ENCODE results near the gene ZNF518B.

The ZNF518B gene, protein sequence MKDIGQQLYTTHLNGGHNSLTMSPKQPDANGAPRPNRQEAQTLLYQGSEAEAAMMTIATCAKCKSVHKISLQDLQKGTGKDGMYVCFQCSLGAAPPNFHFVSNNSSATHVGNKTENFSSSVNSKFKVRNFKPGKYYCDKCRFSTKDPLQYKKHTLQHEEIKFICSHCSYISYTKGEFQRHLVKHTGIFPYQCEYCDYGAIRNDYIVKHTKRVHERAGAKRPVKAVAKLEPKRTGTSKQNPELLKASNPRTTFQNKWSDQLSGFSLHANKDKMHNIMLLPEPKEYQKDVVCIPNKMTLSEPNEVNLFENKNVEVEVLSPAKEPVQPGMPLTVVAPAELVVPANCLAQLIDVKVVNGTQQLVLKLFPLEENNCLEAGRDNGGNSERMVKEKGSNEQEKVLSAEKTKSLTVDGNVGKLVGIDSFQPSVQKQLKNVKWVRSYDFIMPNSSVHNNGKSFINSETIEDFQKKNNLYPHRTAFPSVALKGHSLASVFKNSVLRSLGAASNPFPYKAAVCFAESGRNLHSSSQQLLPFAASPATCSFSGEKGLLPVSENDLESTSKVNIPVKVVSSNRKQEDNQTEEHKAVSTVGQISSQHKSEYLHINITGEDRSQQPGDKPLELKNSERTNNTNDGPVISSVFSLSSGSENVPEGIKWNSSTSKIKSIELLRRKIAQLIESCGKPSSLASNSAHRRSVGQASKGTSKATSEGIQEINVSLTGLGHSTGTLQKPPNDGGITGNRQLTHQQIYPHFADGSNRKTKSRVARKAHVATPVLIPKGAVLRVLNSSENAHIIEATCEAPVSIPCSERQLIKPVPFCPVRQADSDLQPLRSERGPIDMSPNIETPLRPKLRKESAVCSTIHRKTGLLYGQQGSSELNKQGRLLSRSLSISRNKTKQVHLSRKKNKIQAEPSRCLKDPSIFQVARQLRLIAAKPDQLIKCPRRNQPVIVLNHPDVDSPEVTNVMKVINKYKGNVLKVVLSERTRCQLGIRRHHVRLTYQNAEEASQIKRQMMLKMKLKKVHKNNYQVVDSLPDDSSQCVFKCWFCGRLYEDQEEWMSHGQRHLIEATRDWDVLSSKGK

DNA sequence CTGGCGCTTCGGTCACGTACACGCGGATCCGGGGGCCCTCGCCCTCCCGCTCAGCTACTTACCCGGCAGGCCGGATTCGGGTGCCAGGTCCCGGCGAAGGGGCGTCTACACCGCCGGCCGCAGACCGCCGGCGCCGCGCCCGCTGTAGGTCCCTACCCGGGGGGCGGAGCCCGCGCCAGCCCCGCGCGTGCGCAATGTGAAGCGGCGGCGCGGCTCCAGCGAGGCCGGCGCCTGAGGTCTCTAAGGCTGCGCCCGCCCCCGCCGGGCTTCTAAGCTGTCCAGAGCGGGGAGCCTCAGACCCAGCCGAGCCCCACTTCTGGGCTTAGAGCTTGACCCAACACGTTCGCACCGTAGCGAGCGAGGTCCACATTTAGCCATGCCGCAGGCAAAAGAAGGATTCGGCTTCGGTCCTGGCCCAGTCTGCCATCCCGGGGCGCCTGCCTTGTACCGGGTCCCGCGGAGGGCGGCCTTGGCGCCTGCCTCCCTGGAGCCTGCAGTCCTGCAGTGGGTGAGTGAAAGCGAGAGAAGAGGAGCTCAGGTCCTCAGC, at the start of gene ZNF518B:
Gene ZNF518B (minus strand): TSS at position 172 of the 547 bp plus-strand sequence. CDS start 11,098 bp downstream, outside the sequence.
- DNase-seq: peak; percentile 82

DNA sequence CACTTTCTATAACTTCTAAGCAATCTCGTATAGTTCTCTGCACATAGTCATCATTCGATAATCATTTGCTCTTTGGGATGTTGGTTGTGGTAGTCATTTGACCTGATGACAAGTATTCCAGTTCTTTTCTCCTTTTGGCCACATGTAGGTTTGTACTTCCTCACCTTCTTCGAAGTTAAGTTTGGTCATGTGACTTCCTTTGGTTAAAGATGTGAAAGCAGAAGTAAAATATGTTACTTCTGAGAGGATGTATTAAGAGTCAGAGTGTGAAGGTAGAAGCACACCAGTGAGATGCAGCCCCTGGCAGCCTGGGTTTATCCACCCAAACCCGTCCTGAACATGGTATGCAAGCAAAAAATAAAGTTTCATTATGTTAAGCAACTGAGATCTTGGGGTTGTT, 48.9 kb upstream of the ZNF518B start:
- DNase-seq: no peak

DNA sequence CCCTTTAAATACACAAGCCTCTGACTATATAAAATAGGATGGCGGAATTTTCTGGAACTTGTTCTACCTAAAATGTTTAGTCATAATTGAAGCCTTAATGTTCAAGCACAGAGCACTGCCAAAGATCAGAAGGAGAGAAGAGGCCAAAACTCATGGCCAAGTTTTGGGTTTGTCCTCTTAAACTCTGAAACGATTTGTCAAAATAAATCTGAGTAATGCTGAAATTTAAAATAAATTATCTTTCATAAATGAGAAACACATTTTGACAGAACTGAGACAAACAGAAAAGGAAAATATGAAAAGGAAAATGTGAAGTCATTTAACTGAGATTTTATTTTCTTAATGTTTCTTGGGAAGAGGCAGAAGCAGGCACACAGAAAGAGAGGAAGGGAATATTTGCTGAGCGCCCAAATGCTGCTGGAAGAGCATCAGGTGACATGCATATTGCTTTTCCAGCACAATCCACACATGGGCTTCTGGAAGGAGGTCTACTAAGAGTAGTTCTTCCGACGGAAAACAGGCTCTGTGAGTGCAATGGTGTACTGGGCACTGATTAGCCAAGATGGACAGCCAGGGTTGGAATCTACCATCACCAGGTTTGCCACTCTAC, 47.4 kb upstream of the ZNF518B start:
- no peak for DNase-seq

DNA sequence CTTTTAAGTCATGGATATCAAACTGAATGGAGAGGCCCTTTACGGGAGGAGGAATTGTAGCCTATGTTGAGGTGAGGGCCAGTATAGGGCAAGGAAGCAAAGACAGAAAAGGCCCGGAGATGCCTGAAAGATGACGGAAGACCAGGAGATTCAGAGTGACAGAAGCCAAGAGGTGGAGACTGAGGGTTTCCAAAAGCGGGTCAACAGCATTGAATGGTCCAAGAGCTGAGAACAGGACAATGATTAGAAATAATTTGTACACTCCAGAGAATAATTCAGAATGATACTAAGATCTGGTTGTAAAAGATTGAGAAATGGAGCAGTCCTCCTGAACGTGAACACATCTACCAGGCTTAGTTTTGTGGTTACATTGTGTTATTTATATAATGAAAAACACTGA, 45.5 kb upstream of the ZNF518B start:
- DNase-seq: no peak

DNA sequence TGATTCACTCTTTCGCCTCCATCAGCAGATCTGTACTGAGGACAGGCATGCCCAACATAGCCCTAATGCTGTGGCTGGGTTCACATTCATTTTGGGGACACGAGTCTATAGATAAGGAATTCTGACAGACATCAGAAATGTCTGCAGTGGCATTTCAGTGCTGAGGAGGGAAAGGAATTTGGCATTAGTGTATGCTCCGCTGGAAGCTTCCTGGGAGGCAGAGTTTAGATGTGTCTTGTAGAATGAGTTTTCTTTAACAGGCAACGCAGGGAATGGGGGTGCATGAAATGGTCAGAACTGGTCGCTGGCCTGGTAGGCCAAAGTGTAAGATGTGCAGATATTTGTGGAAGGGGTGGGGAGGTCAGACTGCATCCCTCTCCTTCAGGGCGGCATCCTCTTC, 43.5 kb upstream of the ZNF518B start:
- DNase-seq: no peak

DNA sequence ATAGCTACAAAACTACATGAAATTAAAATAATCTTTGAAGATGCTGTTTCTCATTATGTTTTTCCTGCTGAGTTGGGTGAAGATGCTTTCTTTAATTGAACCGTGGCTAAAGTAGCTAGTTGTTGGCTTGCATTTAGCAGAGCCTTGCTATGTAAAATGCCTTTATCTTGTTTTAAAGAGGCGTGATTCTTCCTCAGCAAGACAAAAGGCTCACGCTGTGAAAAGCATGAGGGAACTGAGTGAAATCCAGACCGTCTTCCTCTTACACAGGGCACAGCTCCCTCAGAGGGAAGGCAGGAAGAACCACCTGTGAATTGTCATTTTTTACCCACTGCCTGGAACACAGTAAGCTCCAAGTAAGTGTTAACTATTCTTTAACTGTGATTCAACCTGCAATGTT, 39.0 kb upstream of the ZNF518B start:
- DNase-seq: no peak

DNA sequence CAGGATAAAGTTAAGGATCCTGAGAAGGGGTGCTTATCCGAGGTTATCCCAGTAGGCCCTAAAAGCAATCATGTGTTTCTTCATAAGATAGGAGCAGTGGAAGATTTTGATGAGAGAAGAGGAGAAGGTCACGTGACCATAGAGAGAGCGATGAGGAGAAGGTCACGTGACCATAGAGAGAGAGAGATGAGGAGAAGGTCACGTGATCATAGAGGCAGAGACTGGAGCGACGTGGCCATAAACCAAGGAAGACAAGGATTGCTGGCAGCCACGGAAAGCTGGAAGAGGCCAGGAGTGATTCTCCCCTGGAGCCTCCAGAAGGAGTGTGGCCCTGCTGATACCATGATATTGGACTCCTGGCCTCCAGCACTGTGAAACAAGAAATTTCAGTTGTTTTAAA, 38.4 kb upstream of the ZNF518B start:
- no peak for DNase-seq

DNA sequence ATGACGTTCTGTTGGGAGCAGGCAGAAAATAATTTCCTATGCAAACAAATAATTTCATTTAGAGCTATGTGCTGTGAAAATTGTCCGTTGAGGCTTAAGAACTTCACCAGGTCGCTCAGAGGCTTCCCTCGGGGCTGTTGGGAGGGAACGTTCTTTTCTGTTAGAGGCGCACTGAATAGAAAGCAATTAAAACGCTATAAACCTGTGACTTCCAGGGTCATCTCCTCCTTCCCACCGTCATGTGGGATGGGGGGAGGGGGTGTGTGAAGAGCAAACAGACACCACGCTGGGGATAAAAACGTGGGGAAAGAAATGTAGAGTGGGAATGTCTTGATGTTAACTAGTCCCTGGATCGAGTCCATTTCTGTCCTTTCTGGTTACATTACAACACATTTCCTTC, 35.2 kb upstream of the ZNF518B start:
- DNase-seq: no peak

DNA sequence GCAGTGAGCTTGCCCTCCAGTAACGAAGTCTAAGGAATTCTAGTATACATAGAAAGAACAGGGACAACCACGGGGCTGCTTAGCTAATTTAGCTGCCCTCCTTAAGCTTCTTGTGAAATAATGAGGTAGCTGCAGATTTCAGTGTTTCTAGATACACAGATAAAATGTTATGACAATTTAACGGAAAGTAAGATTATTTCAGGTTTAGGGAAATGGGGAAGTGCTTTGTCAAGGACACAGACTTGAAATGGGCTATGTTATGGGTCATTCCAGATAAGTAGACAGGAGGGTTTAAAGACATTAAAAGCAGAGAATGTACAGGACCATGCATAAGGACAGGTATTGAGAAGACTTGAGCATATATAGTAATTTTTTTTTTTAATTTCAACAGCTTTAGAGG, 34.2 kb upstream of the ZNF518B start:
- no peak for DNase-seq

DNA sequence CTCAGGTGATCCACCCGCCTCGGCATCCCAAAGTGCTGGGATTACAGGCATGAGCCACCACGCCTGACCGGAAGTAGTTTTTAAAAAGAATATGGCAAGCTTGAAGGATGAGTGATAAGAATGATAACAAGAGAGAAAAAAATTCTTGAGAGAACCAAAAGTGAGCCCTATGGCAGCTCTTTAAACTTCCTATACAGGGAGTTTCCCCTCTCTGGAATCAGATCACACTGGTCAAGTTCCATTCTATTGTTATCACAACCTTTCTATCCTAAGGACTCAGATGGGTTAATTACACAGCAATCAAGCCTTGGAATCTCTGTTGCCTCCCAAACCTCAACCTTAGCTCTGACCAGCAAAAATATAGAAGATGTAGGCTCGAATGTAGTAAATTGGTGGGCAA, 33.8 kb upstream of the ZNF518B start:
- no peak for DNase-seq

DNA sequence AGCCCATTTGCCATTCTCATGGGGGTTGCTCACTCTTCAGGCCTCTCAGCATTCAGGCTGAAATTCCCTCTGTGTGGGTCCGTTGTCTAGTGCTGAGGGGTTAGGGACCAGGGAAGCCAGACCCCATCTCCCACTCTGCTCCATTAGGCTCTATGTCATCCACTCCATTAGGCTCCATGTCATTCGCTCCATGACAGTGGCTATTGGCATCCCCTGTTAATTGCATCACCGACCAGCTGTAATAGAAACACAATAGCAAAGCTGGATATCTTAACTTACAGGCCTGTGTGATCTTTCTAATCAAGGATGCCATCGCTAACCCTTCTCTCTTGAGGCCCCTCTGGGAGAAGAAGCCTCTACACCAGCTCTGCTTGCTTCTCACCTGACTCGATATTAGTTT, 25.7 kb upstream of the ZNF518B start:
- no peak for DNase-seq

DNA sequence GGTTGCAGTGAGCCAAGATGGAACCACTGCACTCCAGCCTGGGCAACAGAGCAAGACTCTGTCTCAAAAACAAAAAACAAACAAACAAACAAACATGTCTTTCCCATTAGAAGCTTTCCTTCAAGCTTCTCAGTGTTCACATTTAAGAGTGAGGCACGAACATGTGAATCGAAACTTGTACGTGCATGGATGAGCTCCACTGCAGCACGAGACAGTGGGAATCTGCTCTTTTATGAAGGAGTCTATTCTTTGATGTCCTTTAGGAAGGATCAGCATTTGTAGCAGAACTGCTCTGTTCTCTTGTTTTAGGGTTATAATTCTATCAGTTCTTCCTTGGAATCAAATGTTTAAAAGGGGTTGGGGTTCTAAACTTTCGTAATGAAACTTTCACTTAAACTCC, 23.4 kb upstream of the ZNF518B start:
- DNase-seq: no peak

DNA sequence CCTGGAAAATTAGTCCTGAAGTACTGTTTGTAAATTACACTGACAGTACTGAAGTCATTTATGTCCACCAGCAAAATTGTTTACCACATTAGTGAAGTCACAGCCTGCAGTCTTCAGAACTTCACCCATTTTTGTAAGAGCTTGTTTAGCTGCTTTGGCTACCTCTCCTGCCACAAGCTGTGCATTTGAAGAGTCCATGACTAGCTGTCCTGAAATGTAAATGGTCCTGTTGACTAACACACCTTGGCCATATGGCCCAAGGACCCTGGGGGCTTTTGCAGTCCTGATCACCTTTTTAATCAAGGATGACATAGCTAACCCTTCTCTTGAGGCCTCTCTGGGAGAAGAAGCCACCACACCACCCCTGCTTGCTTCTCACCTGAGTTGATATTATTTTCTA, 21.4 kb upstream of the ZNF518B start:
- no peak for DNase-seq

DNA sequence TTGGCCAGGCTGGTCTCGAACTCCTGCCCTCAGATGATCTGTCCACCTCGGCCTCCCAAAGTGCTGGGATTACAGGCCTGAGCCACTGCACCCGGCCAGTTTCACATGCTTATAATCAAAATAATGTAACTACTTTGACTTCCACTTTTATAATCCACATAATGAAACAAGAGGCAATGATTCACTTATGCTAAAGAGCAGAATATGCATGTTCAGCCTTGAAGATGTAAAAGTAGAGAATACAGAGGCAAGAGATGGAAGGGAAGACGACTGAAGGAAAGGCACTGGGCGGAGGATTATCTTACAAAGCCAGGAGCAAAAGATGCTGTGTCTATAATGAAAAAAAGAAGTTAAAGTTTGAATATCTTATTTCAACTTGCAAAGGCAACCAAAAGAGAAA, 13.3 kb upstream of the ZNF518B start:
- DNase-seq: no peak

DNA sequence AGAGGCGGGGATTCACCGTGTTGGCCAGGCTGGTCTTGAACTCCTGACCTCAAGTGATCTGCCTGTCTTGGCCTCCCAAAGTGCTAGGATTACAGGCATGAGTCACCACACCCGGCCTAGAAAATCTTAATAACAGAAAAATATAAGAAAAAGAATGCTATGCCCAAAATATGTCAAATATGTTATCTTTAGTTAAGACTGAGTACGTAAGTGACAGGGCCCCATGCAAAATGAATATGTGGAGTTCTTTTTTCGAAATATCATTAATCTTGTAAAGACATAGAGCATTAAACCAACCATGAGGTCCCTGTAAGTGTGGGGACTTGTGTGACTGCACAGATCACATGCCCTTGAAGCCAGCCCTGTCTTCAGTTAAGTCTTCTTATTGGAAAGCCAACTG, 8.9 kb upstream of the ZNF518B start:
- no peak for DNase-seq

DNA sequence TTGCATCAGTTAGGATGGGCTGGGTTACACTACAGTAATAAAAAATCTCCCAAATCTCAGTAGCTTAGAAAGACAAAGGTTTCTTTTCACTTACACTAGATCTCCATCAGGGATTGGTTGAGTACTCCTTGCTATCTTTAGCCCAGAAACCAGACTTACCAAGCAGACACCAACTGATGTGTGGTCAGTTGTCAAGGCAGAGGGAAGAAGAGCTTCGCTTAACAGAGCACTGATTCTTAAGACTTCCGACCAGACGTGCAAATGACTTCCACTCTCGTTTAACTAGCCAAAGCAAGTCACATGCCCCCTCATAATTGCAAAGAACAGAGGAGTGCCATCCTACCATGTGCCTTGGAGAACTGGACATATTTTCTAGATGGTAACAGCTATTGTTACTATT, 5.7 kb upstream of the ZNF518B start:
- no peak for DNase-seq

DNA sequence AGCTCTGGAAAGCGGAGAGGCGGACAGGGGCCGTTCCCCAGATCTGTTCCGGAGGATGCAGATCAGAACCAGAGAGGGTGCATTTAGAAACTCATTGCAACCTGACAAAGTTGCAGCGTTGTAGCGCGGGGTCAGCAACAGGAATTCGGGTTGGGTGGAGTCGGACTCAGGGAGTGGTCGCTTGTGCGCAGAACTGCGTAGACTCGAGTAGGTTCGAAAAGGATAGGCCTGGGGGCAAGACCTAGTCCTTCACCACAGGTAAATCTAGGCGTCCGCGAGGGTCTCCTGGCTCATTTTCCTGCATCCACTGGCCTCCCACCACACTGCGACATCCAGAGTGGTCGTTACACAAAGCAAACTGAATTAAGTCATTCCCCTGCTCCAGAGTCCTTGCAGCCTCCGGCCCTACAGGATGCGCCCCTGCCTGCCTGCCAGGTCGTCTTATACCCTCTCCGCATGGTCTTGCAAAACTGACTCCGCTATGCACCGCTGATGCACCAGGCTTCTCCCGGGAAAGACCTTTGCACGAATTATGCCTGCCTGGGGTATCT, 4.7 kb upstream of the ZNF518B start:
- DNase-seq: no peak

DNA sequence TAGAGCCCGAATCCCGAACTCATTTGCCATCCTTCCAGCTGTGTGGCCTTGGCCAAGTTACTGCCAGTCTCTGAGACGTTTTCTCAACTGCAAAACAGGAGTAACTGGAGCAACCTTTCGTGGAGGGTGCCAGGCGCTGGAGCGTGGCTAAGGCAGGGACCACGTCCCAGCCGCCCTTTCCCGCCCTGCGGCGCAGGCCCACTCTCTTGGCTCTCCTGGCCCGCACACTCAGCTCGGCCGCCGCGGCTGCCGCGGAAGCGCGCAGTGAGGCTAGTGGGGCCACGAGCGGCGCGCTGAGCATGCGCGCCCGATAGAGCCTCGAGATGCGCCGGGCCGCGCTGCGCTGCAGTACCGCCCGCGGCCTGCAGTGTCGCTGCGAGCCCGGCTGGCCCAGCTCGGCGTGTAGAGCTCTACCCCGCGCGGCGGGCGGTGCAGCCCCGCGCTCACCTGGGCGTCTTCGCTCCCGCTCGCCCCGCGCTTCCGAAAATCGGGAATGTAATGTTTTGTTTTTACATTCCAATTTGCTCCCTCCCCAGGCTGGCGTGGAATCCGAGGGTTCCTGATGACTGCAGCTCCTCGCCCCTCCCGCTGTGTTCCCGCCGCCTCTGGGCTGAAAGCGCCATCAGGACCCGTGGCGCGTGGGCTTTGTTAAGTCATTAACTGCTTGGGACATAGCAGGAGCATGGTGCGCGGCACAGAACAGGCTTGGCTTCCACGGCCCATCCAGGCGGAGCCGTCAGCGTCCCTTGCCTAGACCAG, 4.0 kb upstream of the ZNF518B start:
- DNase-seq: peak; percentile 80

DNA sequence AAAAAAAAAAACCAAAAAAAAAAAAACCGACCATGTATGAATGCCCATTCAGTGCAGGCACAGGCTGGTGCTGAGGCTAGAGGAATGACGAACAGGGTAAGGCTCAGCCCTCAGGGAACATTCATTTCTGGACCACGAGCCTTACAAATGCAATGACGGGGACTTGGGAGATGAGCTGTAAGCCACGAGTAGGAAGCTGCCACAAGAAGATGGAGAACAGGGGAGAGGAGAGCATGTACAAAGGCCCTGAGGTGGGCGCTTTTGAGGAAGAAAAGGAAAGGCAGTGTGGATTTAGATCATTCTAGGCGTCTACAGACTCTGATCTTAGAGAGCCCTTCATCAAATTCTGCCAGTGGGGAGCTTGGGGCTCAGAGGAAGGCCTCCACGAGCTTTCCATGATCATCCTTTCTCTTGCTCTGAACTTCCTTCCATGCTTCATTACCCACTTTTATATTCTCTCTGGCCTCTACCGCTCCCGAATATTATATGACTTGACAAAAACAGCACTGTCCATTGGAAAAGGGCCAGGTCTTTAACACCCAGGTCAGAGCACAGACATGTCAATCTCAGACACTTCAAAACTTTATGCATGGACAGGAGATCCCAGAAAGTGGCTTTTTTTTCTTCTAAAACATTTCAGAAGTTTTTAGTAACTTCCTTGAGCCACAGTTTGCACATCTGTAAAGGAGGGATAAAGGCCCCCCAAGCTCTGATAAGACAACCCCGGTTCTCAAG, 3.3 kb upstream of the ZNF518B start:
- peak; percentile 49 for DNase-seq

DNA sequence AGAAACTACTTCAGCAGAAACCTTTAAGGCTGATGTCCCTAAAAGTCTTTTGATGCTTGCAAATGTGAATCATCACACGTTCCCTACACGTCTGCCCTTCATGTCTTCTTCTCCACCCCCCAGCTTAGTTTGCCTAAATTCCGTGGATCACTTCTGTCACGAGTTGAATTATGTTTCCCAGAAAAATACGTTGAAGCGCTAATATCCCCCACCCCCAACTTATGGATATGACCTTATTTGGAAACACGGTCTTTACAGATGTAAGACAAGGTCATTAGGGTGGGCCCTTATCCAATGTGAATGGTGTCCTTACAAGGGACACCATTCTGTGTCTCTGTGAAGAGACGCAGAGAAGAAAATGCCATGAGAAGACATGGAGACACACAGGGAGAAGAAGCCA, 2.1 kb upstream of the ZNF518B start:
- DNase-seq: no peak

DNA sequence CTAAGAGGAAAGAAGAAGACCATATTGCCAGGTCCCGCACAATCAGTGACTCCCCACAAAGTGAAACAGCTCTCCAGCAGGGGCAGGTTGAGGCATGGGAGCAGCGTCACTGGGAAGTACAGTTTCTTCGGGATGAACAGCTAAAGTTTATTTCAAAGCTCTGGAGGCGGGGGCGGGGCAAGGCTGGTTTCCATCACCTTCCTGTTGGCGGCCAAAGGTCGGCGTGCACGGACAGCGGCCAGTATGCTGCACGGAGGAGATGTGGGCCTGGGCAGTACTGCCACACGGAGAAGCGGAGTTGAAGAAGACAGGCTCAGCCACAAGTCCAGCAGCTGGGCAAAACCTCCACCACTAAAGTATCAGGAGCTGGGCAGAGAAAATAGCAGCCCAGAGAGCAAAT, 951 bp upstream of the ZNF518B start:
- no peak for DNase-seq
